Measurements from ENCODE around the gene APP. TPM values are rescaled to one million over a fixed set of nuclear protein-coding genes. Genes with fewer than 3 reads are reported as not detected.

Gene APP
- total and polyA plus RNA-seq, 2 of the 13 experiments (the other 11 are each of a cell fraction or from before 2014, with no cell fraction given) = 70.6 to 262 TPM

- TF ChIP-seq ZNF407 (CRISPR knock-in tag; IDR thresholded peaks at IDR 0.05; ENCODE audit: not compliant biosample characterization) (no peak), GMEB1 (CRISPR knock-in tag; IDR thresholded peaks at IDR 0.05; ENCODE audit: borderline replicate concordance) (no peak)
These were observed 299.0 kb downstream of the APP start (continued) for GRCh38 chr21:25871566-25871965.

GRCh38 chr21:25870084-25870483, 300.5 kb downstream of the APP start:
- intact Hi-C loops (cut with micrococcal nuclease; ENCODE audit: unreplicated experiment) = no loop called here
- Histone ChIP-seq H3K4me3 (replicated peaks in 1 of 3; ENCODE audit: insufficient read depth in 1 of 3, low read depth in 2 of 3, low read length in 3 of 3) (no peak overlapping the region), H3K27ac (ENCODE audit: extremely low read length, insufficient read depth, low read length) (no peak overlapping the region), H3K27me3 (ENCODE audit: control insufficient read depth in 1 of 2, insufficient read depth in 2 of 2, low read length in 2 of 2) (no peaks in the 10 kb centered on the region), H2AFZ (ENCODE audit: low read length) (no peak overlapping the region), H3K4me1 (ENCODE audit: insufficient read depth, low read length) (no peaks in the 10 kb centered on the region), H3K9me3 (ENCODE audit: low read length) (no peaks in the 10 kb centered on the region), H3K79me2 (ENCODE audit: insufficient read depth, low read length) (no peaks in the 10 kb centered on the region), H3K4me2 (ENCODE audit: low read depth, low read length) (no peak overlapping the region), H3K9ac (ENCODE audit: insufficient read depth, low read depth, low read length) (no peak overlapping the region), H4K20me1 (ENCODE audit: insufficient read depth, low read length) (no peaks in the 10 kb centered on the region), H3K36me3 (replicated peaks in 1 of 2; ENCODE audit: control insufficient read depth in 1 of 2, insufficient read depth in 2 of 2, low read length in 2 of 2) (no peaks in the 10 kb centered on the region)
- no peak for ATAC-seq
- BruUV-seq (replicated peaks) = no TSS peak
- DNase-seq (ENCODE audit: low spot score) = no peak
- in situ Hi-C loops (cut with HindIII; ENCODE audit: extremely low pct_ligation_motif_present, low pct_unique_long_range_greater_than_20kb) = no loop called here
- POLR2A ChIA-PET = no interaction called here
- 18% methylated on average over 4 of the region's 4 CpGs for WGBS (ENCODE audit: low lambda C conversion rate)
- CTCF ChIA-PET (ENCODE audit: low intra/inter-chr PET ratio, low total read pairs) = no interaction called here
- FAIRE-seq = no peak
- TF ChIP-seq RAD21 (CRISPR knock-in tag; IDR thresholded peaks at IDR 0.05) = no peak
- TF ChIP-seq ZNF292 (CRISPR knock-in tag; IDR thresholded peaks at IDR 0.05; ENCODE audit: borderline replicate concordance, low read depth) = no peak
- TF ChIP-seq ZNF615 (CRISPR knock-in tag; IDR thresholded peaks at IDR 0.05; ENCODE audit: borderline replicate concordance) = no peak
- TF ChIP-seq GPN1 (CRISPR knock-in tag; IDR thresholded peaks at IDR 0.05; ENCODE audit: borderline replicate concordance) = no peak
- TF ChIP-seq NFE2 (CRISPR knock-in tag; IDR thresholded peaks at IDR 0.05) = no peak
- TF ChIP-seq FOXO4 (CRISPR knock-in tag; conservative IDR thresholded peaks at IDR 0.05) = no peak
- no peak for TF ChIP-seq BRD4 (CRISPR knock-in tag; IDR thresholded peaks at IDR 0.05)
- no peak for TF ChIP-seq ZSCAN30 (CRISPR knock-in tag; IDR thresholded peaks at IDR 0.05)
- no peak for TF ChIP-seq AGO1 (IDR thresholded peaks at IDR 0.05; ENCODE audit: low read depth, low read length, poor library complexity, severe bottlenecking)
- no peak for TF ChIP-seq SMAD3 (CRISPR knock-in tag; IDR thresholded peaks at IDR 0.05)
- no peak for TF ChIP-seq ZNF143 (CRISPR knock-in tag; IDR thresholded peaks at IDR 0.05)

Measured in HepG2 (cell line).